IMR-90 (cell line): Measurements from ENCODE around the gene INTS11.

Experiments
- FOS ChIP-seq: fragments of 150-350 bp; IDR thresholded peaks from 2 replicates; pipeline ENCODE4 v1.6.1; 2016; ENCODE audit warnings: low read depth, low read length
- TF ChIP-seq, protein P1 (sequence below): conservative IDR thresholded peaks from 2 replicates; pipeline ENCODE4 v1.5.1; 2012; ENCODE audit warnings: mild to moderate bottlenecking, low read depth, low read length, improper control_type of control experiment

- TF ChIP-seq, protein P1, sequence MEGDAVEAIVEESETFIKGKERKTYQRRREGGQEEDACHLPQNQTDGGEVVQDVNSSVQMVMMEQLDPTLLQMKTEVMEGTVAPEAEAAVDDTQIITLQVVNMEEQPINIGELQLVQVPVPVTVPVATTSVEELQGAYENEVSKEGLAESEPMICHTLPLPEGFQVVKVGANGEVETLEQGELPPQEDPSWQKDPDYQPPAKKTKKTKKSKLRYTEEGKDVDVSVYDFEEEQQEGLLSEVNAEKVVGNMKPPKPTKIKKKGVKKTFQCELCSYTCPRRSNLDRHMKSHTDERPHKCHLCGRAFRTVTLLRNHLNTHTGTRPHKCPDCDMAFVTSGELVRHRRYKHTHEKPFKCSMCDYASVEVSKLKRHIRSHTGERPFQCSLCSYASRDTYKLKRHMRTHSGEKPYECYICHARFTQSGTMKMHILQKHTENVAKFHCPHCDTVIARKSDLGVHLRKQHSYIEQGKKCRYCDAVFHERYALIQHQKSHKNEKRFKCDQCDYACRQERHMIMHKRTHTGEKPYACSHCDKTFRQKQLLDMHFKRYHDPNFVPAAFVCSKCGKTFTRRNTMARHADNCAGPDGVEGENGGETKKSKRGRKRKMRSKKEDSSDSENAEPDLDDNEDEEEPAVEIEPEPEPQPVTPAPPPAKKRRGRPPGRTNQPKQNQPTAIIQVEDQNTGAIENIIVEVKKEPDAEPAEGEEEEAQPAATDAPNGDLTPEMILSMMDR, result no peak
- no peak for TF ChIP-seq FOS
Measured at GRCh38 chr1:1336446-1336845, 12.0 kb upstream of the INTS11 start.
